ENCODE results near the gene KLHDC1.

The KLHDC1 gene

GRCh38 chr14:49796025-49796424, 103.1 kb downstream of the KLHDC1 start:
- DNase-seq = no peak
